B cell (primary cell): ENCODE results near the gene GPR146. TPM values are rescaled to one million over a fixed set of nuclear protein-coding genes. Genes with fewer than 3 reads are reported as not detected.

Source experiments
- ATAC-seq: fragments of 200-7000 bp; cut with Tn5 transposase; one replicate; pipeline ENCODE4 v1.10.0; 2021; ENCODE audit warnings: low read depth, mild to moderate bottlenecking, moderate number of reproducible peaks, moderate library complexity
- CTCF ChIA-PET: fragments of 350-600 bp; sonication (Branson Sonifier 250); formaldehyde crosslinking; loops from one replicate; lab custom pipeline; 2021; ENCODE audit warnings: antibody characterized with exemption, inconsistent platforms; lab: Charles Lee
- POLR2A ChIA-PET: fragments of 350-600 bp; sonication (Branson Sonifier 250); formaldehyde crosslinking; loops from one replicate; lab custom pipeline; 2021; ENCODE audit warnings: antibody characterized with exemption; lab: Charles Lee
- DNase-seq: peaks from one replicate; pipeline ENCODE4 v3.0.0; 2013
- H2AFZ ChIP-seq: 2 replicates; pipeline ENCODE4 v1.6.1; 2012; ENCODE audit warnings: mild to moderate bottlenecking, low read depth, low read length; ENCODE audit not compliant: insufficient read depth, poor library complexity, severe bottlenecking
- H3K27ac ChIP-seq, 2 donors: 1 replicate in 1 of 2; 2 replicates in 1 of 2; pipeline ENCODE4 v1.5.1; 2012 to 2013; ENCODE audit warnings: low read length in 2 of 2, mild to moderate bottlenecking in 2 of 2, moderate library complexity in 1 of 2
- H3K27me3 ChIP-seq, 4 experiments: fragments of 200-600 bp in 1 of 4; sonication (generic) in 1 of 4; replicated peaks in 1 of 4; 1 replicate in 2 of 4; 2 replicates in 2 of 4; pipeline versions ENCODE4 v1.6.1 to v1.7.0; 2013 to 2016; ENCODE audit warnings: low read length in 3 of 4, mild to moderate bottlenecking in 2 of 4, mixed read lengths in 1 of 4, moderate library complexity in 1 of 4; ENCODE audit not compliant: insufficient read depth in 4 of 4, control insufficient read depth in 3 of 4; ENCODE audit errors: control extremely low read depth in 1 of 4
- H3K36me3 ChIP-seq, 2 experiments: replicated peaks in 1 of 2; 1 replicate in 1 of 2; 2 replicates in 1 of 2; pipeline versions ENCODE4 v1.6.1 to v1.7.1; 2013; ENCODE audit warnings: low read length in 1 of 2; ENCODE audit not compliant: insufficient read depth in 2 of 2, control insufficient read depth in 1 of 2; ENCODE audit errors: control extremely low read depth in 1 of 2, extremely low read depth in 1 of 2
- H3K4me1 ChIP-seq, 2 donors: fragments of 200-600 bp in 1 of 2; sonication (generic) in 1 of 2; 1 replicate in 1 of 2; 2 replicates in 1 of 2; pipeline versions ENCODE4 v1.5.1 to v1.6.1; 2013 to 2017; ENCODE audit warnings: low read length in 2 of 2; ENCODE audit not compliant: control insufficient read depth in 2 of 2, insufficient read depth in 2 of 2
- H3K4me2 ChIP-seq: replicated peaks from 2 replicates; pipeline ENCODE3; 2012; ENCODE audit warnings: mild to moderate bottlenecking, low read depth, low read length; ENCODE audit not compliant: poor library complexity, severe bottlenecking
- H3K4me3 ChIP-seq, 5 experiments: fragments of 200-600 bp in 1 of 5; sonication (generic) in 1 of 5; 1 replicate in 3 of 5; 2 replicates in 2 of 5; pipeline versions ENCODE4 v1.5.1 to v1.7.0; 2011 to 2016; ENCODE audit warnings: low read length in 4 of 5, mild to moderate bottlenecking in 4 of 5, low read depth in 2 of 5, control low read depth in 1 of 5, moderate library complexity in 1 of 5; ENCODE audit not compliant: insufficient read depth in 1 of 5; ENCODE audit errors: control extremely low read depth in 1 of 5, extremely low read depth in 1 of 5
- H3K79me2 ChIP-seq: fragments of 200-600 bp; sonication (generic); one replicate; pipeline ENCODE4 v1.6.0; 2016; ENCODE audit warnings: low read length; ENCODE audit not compliant: control insufficient read depth, insufficient read depth
- H3K9ac ChIP-seq: fragments of 200-600 bp; sonication (generic); 2 replicates; pipeline ENCODE4 v1.6.1; 2017; ENCODE audit warnings: mild to moderate bottlenecking, low read length, moderate library complexity
- H3K9me3 ChIP-seq, 3 donors: one replicate each; pipeline versions ENCODE4 v1.6.1 to v1.7.1; 2013; ENCODE audit warnings: low read length in 2 of 3; ENCODE audit not compliant: control insufficient read depth in 2 of 3, insufficient read depth in 1 of 3; ENCODE audit errors: control extremely low read depth in 1 of 3
- H4K20me1 ChIP-seq: 2 replicates; pipeline ENCODE4 v1.6.0; 2012; ENCODE audit warnings: mild to moderate bottlenecking, low read length; ENCODE audit not compliant: insufficient read depth, control insufficient read depth, poor library complexity, severe bottlenecking
- H3K27ac Mint-ChIP-seq: one replicate; pipeline ENCODE4 v1.8.0; 2021; ENCODE audit warnings: mixed read lengths
- H3K27me3 Mint-ChIP-seq: one replicate; pipeline ENCODE4 v1.8.0; 2021; ENCODE audit warnings: mixed read lengths
- H3K4me1 Mint-ChIP-seq: one replicate; pipeline ENCODE4 v1.8.0; 2021; ENCODE audit warnings: mixed read lengths
- H3K4me3 Mint-ChIP-seq: one replicate; pipeline ENCODE4 v1.8.0; 2021; ENCODE audit warnings: mixed read lengths
- H3K9me3 Mint-ChIP-seq: one replicate; pipeline ENCODE4 v1.8.0; 2022; ENCODE audit warnings: mixed read lengths; ENCODE audit not compliant: insufficient read depth
- CTCF ChIP-seq: fragments of 200-600 bp; IDR thresholded peaks from one replicate; pipeline ENCODE4 v1.8.0; 2022; ENCODE audit warnings: antibody characterized with exemption, mild to moderate bottlenecking
- EZH2 ChIP-seq: IDR thresholded peaks from 2 replicates; pipeline ENCODE4 v1.6.1; 2012; ENCODE audit warnings: borderline replicate concordance, low read depth, mild to moderate bottlenecking, moderate library complexity, low read length; ENCODE audit not compliant: insufficient read depth, poor library complexity, severe bottlenecking
- WGBS: methylation state at CpG from one replicate; pipeline ENCODE4 v1.1.5; 2013; ENCODE audit warnings: missing lambda C conversion rate; ENCODE audit not compliant: insufficient coverage; 5-methylcytosine and 5-hydroxymethylcytosine counted together
- intact Hi-C: fragments of 100-400 bp; cut with micrococcal nuclease; formaldehyde crosslinking; loops from one replicate; pipeline ENCODE4 v1.10.0; 2022
- polyA plus RNA-seq: library from polyadenylated mRNA; depleted of rRNA; stranded (reverse); fragments of >200 nt; gene quantifications from 2 replicates; pipeline ENCODE4 v1.2.3, GENCODE V29; 2012
- total RNA-seq, 2 donors: library from RNA; stranded (reverse); fragments of 120-200 nt in 1 of 2; gene quantifications; 1 replicate in 1 of 2; 2 replicates in 1 of 2; pipeline versions ENCODE4 v1.2.3 to v1.2.4, GENCODE V29; 2013 to 2022

GPR146 gene
- total and polyA plus RNA-seq, 2 donors (not counting 1 experiment from before 2014, with no cell fraction given) = 4.2 to 45.4 TPM

- H3K4me3 Mint-ChIP-seq = no peak overlapping the region
- Histone ChIP-seq H4K20me1 (no peaks in the 10 kb centered on the region), H3K27ac (no peak overlapping the region), H3K4me2 (no peak overlapping the region), H3K4me3 (no peak overlapping the region), H3K4me1 (peaks cover 7 to 31% of the 10 kb centered on the region in 2 donors), H3K9me3 (peaks cover 0 to 7% (median 0%) of the 10 kb centered on the region in 3 donors), H3K9ac (no peak overlapping the region), H3K36me3 (no peaks in the 10 kb centered on the region), H3K79me2 (peaks cover 20% of the 10 kb centered on the region), H3K27me3 (peaks cover 0 to 6% (median 3%) of the 10 kb centered on the region in 4 experiments), H2AFZ (no peak overlapping the region)
- WGBS = 74% methylated on average over 21 of the region's 27 CpGs
- peaks cover 33% of the 10 kb centered on the region for H3K4me1 Mint-ChIP-seq
- intact Hi-C loops = no loop called here
- no peak for DNase-seq
- TF ChIP-seq EZH2 (no peak), CTCF (no peak)
- ATAC-seq = no peak
- no peak overlapping the region for H3K27ac Mint-ChIP-seq
- POLR2A ChIA-PET = no interaction called here
- peaks cover 7% of the 10 kb centered on the region for H3K27me3 Mint-ChIP-seq
- no peaks in the 10 kb centered on the region for H3K9me3 Mint-ChIP-seq
- CTCF ChIA-PET = interaction anchor here (1.5 to 4.7 kb wide), 5 partner anchors 17 to 113 kb away, joined by 3 to 20 read pairs (median 6); partner anchors contain the start of gene GPER1
These were observed 61.9 kb downstream of the GPR146 start for GRCh38 chr7:1106063-1106792.

GRCh38 chr7:1106793-1107421 lies 62.6 kb downstream of the GPR146 start:
- Histone ChIP-seq H3K4me3 (no peak overlapping the region), H3K4me1 (peaks cover 7 to 31% of the 10 kb centered on the region in 2 donors), H3K27me3 (peaks cover 0 to 6% (median 3%) of the 10 kb centered on the region in 4 experiments), H2AFZ (no peak overlapping the region), H3K4me2 (no peak overlapping the region), H3K79me2 (peaks cover 20% of the 10 kb centered on the region), H3K9me3 (peaks cover 0 to 7% (median 0%) of the 10 kb centered on the region in 3 donors), H3K27ac (no peak overlapping the region), H3K9ac (no peak overlapping the region), H3K36me3 (no peaks in the 10 kb centered on the region), H4K20me1 (no peaks in the 10 kb centered on the region)
- no peak for DNase-seq
- Mint-ChIP-seq H3K27me3 (peaks cover 7% of the 10 kb centered on the region), H3K4me3 (peak overlapping the region; percentile 13), H3K9me3 (no peaks in the 10 kb centered on the region), H3K27ac (no peak overlapping the region), H3K4me1 (peaks cover 31% of the 10 kb centered on the region)
- ATAC-seq = no peak
- WGBS = 81% methylated on average over 20 of the region's 20 CpGs
- no peak for TF ChIP-seq EZH2
- TF ChIP-seq CTCF = no peak
- CTCF ChIA-PET = interaction anchor here (0.9 to 1.7 kb wide), 4 partner anchors 18 to 114 kb away, joined by 3 to 6 read pairs (median 4); no protein-coding TSS in a partner anchor
- POLR2A ChIA-PET = no interaction called here
- intact Hi-C loops = no loop called here
